ENCODE results near the gene TMEM253. TPM values are rescaled to one million over a fixed set of nuclear protein-coding genes. Genes with fewer than 3 reads are reported as not detected.

The TMEM253 gene
- total RNA-seq, 2 donors from 2014 or later, result 0.40 to 0.49 TPM

GRCh38 chr14:21089271-21089670, 11.6 kb upstream of the TMEM253 start:
- H3K36me3 ChIP-seq (ENCODE audit: control insufficient read depth, insufficient read depth, low read length), result peaks cover 80% of the 10 kb centered on the region
- Mint-ChIP-seq H3K36me3 (ENCODE audit: low read depth) (peaks cover 68% of the 10 kb centered on the region), H3K27ac (no peak overlapping the region)

GRCh38 chr14:21089877-21090193, 11.0 kb upstream of the TMEM253 start:
- H3K36me3 Mint-ChIP-seq (ENCODE audit: low read depth), result peaks cover 63% of the 10 kb centered on the region

More at GRCh38 chr14:21089271-21089670, 11.6 kb upstream of the TMEM253 start:
- TF ChIP-seq CTCF (conservative IDR thresholded peaks at IDR 0.05), result no peak
- Mint-ChIP-seq H3K4me1 (peaks cover 15% of the 10 kb centered on the region), H3K4me3 (no peak overlapping the region), H3K27me3 (ENCODE audit: insufficient read depth) (peaks cover 9% of the 10 kb centered on the region), H3K9me3 (no peaks in the 10 kb centered on the region)
- no peaks in the 10 kb centered on the region for H3K27me3 ChIP-seq (ENCODE audit: control insufficient read depth, insufficient read depth, low read length, poor library complexity, severe bottlenecking)
- no peaks in the 10 kb centered on the region for H3K9me3 ChIP-seq (ENCODE audit: control insufficient read depth, low read length)
- H3K27ac ChIP-seq (ENCODE audit: low read depth, low read length), result no peak overlapping the region
- H3K4me3 ChIP-seq (ENCODE audit: low read length), result no peak overlapping the region
- peaks cover 12% of the 10 kb centered on the region for H3K4me1 ChIP-seq (ENCODE audit: control insufficient read depth, insufficient read depth, low read length)
- WGBS, 2 experiments (ENCODE audit: insufficient coverage in 1 of 2, insufficient read length in 1 of 2), result no CpG with 5 or more reads among the region's 1 CpG
- H3K9ac ChIP-seq (ENCODE audit: extremely low read depth, low read length, poor library complexity, severe bottlenecking), result no peak overlapping the region
- DNase-seq, result no peak

GRCh38 chr14:21090194-21090939, 10.5 kb upstream of the TMEM253 start:
- H3K27me3 Mint-ChIP-seq (ENCODE audit: insufficient read depth), result peaks cover 9% of the 10 kb centered on the region
- H3K4me3 ChIP-seq (ENCODE audit: low read length), result no peak overlapping the region
- H3K27ac ChIP-seq (ENCODE audit: low read depth, low read length), result peak overlapping the region; percentile 55
- H3K9me3 ChIP-seq (ENCODE audit: control insufficient read depth, low read length), result no peaks in the 10 kb centered on the region
- no peaks in the 10 kb centered on the region for H3K27me3 ChIP-seq (ENCODE audit: control insufficient read depth, insufficient read depth, low read length, poor library complexity, severe bottlenecking)
- peaks cover 69% of the 10 kb centered on the region for H3K36me3 ChIP-seq (ENCODE audit: control insufficient read depth, insufficient read depth, low read length)
- peaks cover 59% of the 10 kb centered on the region for H3K36me3 Mint-ChIP-seq (ENCODE audit: low read depth)
- H3K4me1 Mint-ChIP-seq, result peaks cover 23% of the 10 kb centered on the region
- WGBS, 2 experiments (ENCODE audit: insufficient coverage in 1 of 2, insufficient read length in 1 of 2), result 92 to 97% methylated on average over 11 to 45 of the region's 45 CpGs
- peak; percentile 82 for TF ChIP-seq CTCF (conservative IDR thresholded peaks at IDR 0.05)
- peak; percentile 90 for DNase-seq
- no peak overlapping the region for H3K4me3 Mint-ChIP-seq
- H3K9me3 Mint-ChIP-seq, result no peaks in the 10 kb centered on the region
- peak overlapping the region; percentile 70 for H3K27ac Mint-ChIP-seq
- H3K9ac ChIP-seq (ENCODE audit: extremely low read depth, low read length, poor library complexity, severe bottlenecking), result no peak overlapping the region
- peaks cover 14% of the 10 kb centered on the region for H3K4me1 ChIP-seq (ENCODE audit: control insufficient read depth, insufficient read depth, low read length)

More at GRCh38 chr14:21089877-21090193, 11.0 kb upstream of the TMEM253 start:
- Mint-ChIP-seq H3K4me3 (no peak overlapping the region), H3K27me3 (ENCODE audit: insufficient read depth) (peaks cover 9% of the 10 kb centered on the region), H3K4me1 (peaks cover 18% of the 10 kb centered on the region), H3K9me3 (no peaks in the 10 kb centered on the region), H3K27ac (no peak overlapping the region)
- Histone ChIP-seq H3K27ac (ENCODE audit: low read depth, low read length) (peak overlapping the region; percentile 55), H3K4me3 (ENCODE audit: low read length) (no peak overlapping the region), H3K4me1 (ENCODE audit: control insufficient read depth, insufficient read depth, low read length) (peaks cover 12% of the 10 kb centered on the region), H3K36me3 (ENCODE audit: control insufficient read depth, insufficient read depth, low read length) (peaks cover 74% of the 10 kb centered on the region), H3K27me3 (ENCODE audit: control insufficient read depth, insufficient read depth, low read length, poor library complexity, severe bottlenecking) (no peaks in the 10 kb centered on the region), H3K9me3 (ENCODE audit: control insufficient read depth, low read length) (no peaks in the 10 kb centered on the region), H3K9ac (ENCODE audit: extremely low read depth, low read length, poor library complexity, severe bottlenecking) (no peak overlapping the region)
- 81 to 88% methylated on average over 4 to 5 of the region's 5 CpGs for WGBS, 2 experiments (ENCODE audit: insufficient coverage in 1 of 2, insufficient read length in 1 of 2)
- DNase-seq, result no peak
- TF ChIP-seq CTCF (conservative IDR thresholded peaks at IDR 0.05), result no peak

Measured in endodermal cell (in vitro differentiated cells).